ENCODE data around the gene TSC2.
"Not testable (repeated sequence)": the region's sequence is repeated elsewhere in the genome, so short reads cannot be mapped to it uniquely, and the experiment has no call there.

The TSC2 gene

GRCh38 chr16:2107791-2108125, 60.0 kb downstream of the TSC2 start:
- not testable (repeated sequence) for DNase-seq

- not testable (repeated sequence) for DNase-seq
These were observed 60.9 kb downstream of the TSC2 start for GRCh38 chr16:2108446-2109270.

GRCh38 chr16:2109271-2109580, 61.4 kb downstream of the TSC2 start:
- not testable (repeated sequence) for DNase-seq

- not testable (repeated sequence) for DNase-seq
These were observed 62.1 kb downstream of the TSC2 start for GRCh38 chr16:2109872-2110271.

- not testable (repeated sequence) for DNase-seq
These were observed 62.7 kb downstream of the TSC2 start for GRCh38 chr16:2110332-2111008.

GRCh38 chr16:2111009-2111353, 63.2 kb downstream of the TSC2 start:
- not testable (repeated sequence) for DNase-seq

- not testable (repeated sequence) for DNase-seq
These were observed 63.9 kb downstream of the TSC2 start for GRCh38 chr16:2111412-2112335.

GRCh38 chr16:2112539-2113106, 64.8 kb downstream of the TSC2 start:
- not testable (repeated sequence) for DNase-seq

GRCh38 chr16:2114225-2114624, 66.4 kb downstream of the TSC2 start:
- not testable (repeated sequence) for DNase-seq

- DNase-seq = not testable (repeated sequence)
These were observed 67.3 kb downstream of the TSC2 start for GRCh38 chr16:2114885-2115590.

- DNase-seq = no peak
These were observed 67.8 kb downstream of the TSC2 start for GRCh38 chr16:2115591-2115973.

- not testable (repeated sequence) for DNase-seq
These were observed 68.6 kb downstream of the TSC2 start for GRCh38 chr16:2116428-2116827.

GRCh38 chr16:2117341-2117740, 69.6 kb downstream of the TSC2 start:
- DNase-seq = not testable (repeated sequence)

- DNase-seq = not testable (repeated sequence)
These were observed 70.4 kb downstream of the TSC2 start for GRCh38 chr16:2117960-2118722.

- DNase-seq = peak; percentile 44
These were observed 73.5 kb downstream of the TSC2 start for GRCh38 chr16:2121325-2121724.

GRCh38 chr16:2121853-2122252, 74.1 kb downstream of the TSC2 start:
- DNase-seq = no peak

GRCh38 chr16:2122429-2122828, 74.6 kb downstream of the TSC2 start:
- DNase-seq = no peak

GRCh38 chr16:2122934-2123683, 75.3 kb downstream of the TSC2 start:
- not testable (repeated sequence) for DNase-seq

GRCh38 chr16:2123706-2124376, 76.1 kb downstream of the TSC2 start:
- not testable (repeated sequence) for DNase-seq

- DNase-seq = not testable (repeated sequence)
These were observed 76.5 kb downstream of the TSC2 start for GRCh38 chr16:2124377-2124693.
